DMS 273 (cell line): Measurements from ENCODE around the gene ZNF358.
"Not testable (repeated sequence)": the region's sequence is repeated elsewhere in the genome, so short reads cannot be mapped to it uniquely, and the experiment has no call there.

Experiments used
- DNase-seq: peaks from one replicate; lab custom pipeline; 2025; ENCODE audit not compliant: unreplicated experiment; lab: John Stamatoyannopoulos, UW

Gene ZNF358

GRCh38 chr19:7535047-7535997 lies 19.4 kb downstream of the ZNF358 start, which contains the start of gene PNPLA6:
TSS of gene PNPLA6 (plus strand) at chr19:7535717. CDS start at chr19:7535789, 72 bp downstream.
- DNase-seq = peak; percentile 98

GRCh38 chr19:7535998-7536695 lies 20.2 kb downstream of the ZNF358 start:
- DNase-seq = no peak

GRCh38 chr19:7538990-7539389 lies 23.1 kb downstream of the ZNF358 start:
- not testable (repeated sequence) for DNase-seq

GRCh38 chr19:7539827-7540425 lies 24.0 kb downstream of the ZNF358 start:
- no peak for DNase-seq

GRCh38 chr19:7540761-7541474 lies 25.0 kb downstream of the ZNF358 start:
- peak; percentile 24 for DNase-seq

GRCh38 chr19:7541475-7541824 lies 25.5 kb downstream of the ZNF358 start:
- no peak for DNase-seq

- DNase-seq = no peak
Measured at GRCh38 chr19:7541828-7542443, 26.0 kb downstream of the ZNF358 start.

- DNase-seq = no peak
Measured at GRCh38 chr19:7542556-7543348, 26.8 kb downstream of the ZNF358 start.

GRCh38 chr19:7544626-7545025 lies 28.7 kb downstream of the ZNF358 start:
- DNase-seq = no peak

GRCh38 chr19:7545300-7545699 lies 29.4 kb downstream of the ZNF358 start:
- DNase-seq = no peak

GRCh38 chr19:7545904-7546303 lies 30.0 kb downstream of the ZNF358 start:
- no peak for DNase-seq

GRCh38 chr19:7547159-7547558 lies 31.3 kb downstream of the ZNF358 start:
- DNase-seq = no peak

- DNase-seq = no peak
Measured at GRCh38 chr19:7549429-7550148, 33.7 kb downstream of the ZNF358 start.

GRCh38 chr19:7550169-7550770 lies 34.4 kb downstream of the ZNF358 start:
- no peak for DNase-seq

GRCh38 chr19:7550987-7551761 lies 35.3 kb downstream of the ZNF358 start:
- peak; percentile 52 for DNase-seq

- no peak for DNase-seq
Measured at GRCh38 chr19:7552781-7553180, 36.9 kb downstream of the ZNF358 start.

GRCh38 chr19:7554565-7554964 lies 38.7 kb downstream of the ZNF358 start:
- no peak for DNase-seq
